ENCODE results near the gene COMMD9. TPM values are rescaled to one million over a fixed set of nuclear protein-coding genes. Genes with fewer than 3 reads are reported as not detected.
"Not testable (repeated sequence)": the region's sequence is repeated elsewhere in the genome, so short reads cannot be mapped to it uniquely, and the experiment has no call there.

The COMMD9 gene
- total RNA-seq, 1 donor from 2014 or later: 53.5 TPM

DNA sequence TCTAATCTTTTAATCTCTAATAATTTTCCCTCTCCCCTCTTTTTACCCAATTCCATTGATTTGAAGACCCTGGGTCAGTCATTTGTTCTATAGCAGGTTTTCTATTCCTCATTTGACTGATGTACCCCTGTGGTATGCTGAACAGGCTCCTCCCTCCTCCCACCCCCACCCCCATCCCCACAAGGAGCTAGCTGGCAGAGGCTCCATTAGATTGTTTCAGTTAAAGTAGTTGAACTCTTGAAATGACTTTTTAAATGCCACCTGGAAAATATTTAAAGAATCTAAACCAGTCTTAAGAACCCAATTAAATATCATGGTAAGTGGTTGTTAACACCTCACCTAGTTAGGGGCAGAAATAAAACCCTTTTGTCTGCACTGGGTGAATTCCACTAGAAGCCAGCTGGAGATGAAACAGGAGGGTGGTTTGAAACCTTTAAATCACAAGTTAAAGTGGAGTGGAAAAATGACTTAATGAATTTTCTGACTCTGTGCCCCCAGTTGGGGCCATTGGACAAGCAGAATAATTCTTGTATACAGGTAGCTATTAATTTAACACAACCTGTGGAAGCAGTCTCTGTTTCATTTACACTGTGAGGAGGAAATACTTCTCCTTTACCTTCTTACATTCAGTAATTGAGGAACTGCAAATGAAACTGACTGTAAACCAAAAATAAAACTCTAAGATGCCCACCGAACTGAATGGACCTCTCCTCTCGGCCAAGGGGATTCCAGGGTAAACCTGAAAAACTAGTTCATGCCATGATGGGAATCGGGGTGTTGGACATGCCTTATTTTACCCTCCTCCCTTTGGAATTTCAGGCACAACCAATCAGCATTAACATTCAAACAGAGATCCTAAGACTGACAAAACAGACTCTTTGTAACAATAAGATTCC, 37.5 kb upstream of the COMMD9 start:
- H3K27me3 Mint-ChIP-seq (ENCODE audit: low read depth): no peaks in the 10 kb centered on the region
- H3K27ac Mint-ChIP-seq: peak overlapping the region; percentile 88
- peaks cover 19% of the 10 kb centered on the region for H3K9me3 Mint-ChIP-seq
- peaks cover 4% of the 10 kb centered on the region for H3K4me1 Mint-ChIP-seq
- H3K4me3 Mint-ChIP-seq: no peak overlapping the region
- TF ChIP-seq, protein P1, sequence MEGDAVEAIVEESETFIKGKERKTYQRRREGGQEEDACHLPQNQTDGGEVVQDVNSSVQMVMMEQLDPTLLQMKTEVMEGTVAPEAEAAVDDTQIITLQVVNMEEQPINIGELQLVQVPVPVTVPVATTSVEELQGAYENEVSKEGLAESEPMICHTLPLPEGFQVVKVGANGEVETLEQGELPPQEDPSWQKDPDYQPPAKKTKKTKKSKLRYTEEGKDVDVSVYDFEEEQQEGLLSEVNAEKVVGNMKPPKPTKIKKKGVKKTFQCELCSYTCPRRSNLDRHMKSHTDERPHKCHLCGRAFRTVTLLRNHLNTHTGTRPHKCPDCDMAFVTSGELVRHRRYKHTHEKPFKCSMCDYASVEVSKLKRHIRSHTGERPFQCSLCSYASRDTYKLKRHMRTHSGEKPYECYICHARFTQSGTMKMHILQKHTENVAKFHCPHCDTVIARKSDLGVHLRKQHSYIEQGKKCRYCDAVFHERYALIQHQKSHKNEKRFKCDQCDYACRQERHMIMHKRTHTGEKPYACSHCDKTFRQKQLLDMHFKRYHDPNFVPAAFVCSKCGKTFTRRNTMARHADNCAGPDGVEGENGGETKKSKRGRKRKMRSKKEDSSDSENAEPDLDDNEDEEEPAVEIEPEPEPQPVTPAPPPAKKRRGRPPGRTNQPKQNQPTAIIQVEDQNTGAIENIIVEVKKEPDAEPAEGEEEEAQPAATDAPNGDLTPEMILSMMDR (IDR thresholded peaks at IDR 0.05; ENCODE audit: unreplicated experiment): no peak
- no peak for DNase-seq (ENCODE audit: low spot score in 2 of 2, unreplicated experiment in 2 of 2)
- H3K36me3 Mint-ChIP-seq: no peaks in the 10 kb centered on the region

DNA sequence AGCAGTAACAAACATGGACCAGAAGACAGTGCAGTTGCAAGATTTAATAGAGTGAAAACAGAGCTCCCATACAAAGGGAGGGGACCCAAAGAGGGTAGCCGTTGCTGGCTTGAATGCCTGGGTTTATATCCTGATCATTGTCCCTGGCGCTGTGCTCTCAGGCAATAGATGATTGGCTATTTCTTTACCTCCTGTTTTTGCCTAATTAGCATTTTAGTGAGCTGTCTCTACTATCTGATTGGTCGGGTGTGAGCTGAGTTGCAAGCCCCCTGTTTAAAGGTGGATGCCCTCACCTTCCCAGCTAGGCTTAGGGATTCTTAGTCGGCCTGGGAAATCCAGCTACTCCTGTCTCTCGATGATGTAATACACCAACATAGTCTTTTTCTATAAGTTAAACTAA, 36.2 kb upstream of the COMMD9 start:
- H3K27ac Mint-ChIP-seq; DNase-seq (ENCODE audit: low spot score in 2 of 2, unreplicated experiment in 2 of 2); H3K4me3 Mint-ChIP-seq; H3K36me3 Mint-ChIP-seq; H3K4me1 Mint-ChIP-seq; H3K27me3 Mint-ChIP-seq (ENCODE audit: low read depth): not testable (repeated sequence)
- H3K9me3 Mint-ChIP-seq: peaks cover 19% of the 10 kb centered on the region

DNA sequence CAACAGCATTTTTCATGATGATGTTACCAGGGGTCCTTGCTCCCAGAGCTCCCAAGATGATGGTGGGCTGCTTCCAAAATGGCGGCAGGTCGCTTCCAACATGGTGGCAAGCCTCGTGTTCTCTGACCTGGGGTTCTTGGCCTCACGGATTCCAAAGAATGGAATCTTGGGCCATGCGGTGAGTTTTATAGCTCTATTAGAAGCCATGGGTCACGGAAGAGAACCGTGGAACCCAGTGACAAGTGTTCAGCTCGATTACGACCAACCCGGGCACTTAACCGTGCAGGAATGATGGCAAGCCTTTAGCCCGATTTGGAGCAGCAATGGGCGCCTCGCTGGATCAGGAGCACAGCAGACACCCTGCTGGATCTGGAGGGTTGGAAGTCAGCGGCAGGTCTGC, 35.7 kb upstream of the COMMD9 start:
- H3K9me3 Mint-ChIP-seq: peaks cover 19% of the 10 kb centered on the region
- DNase-seq (ENCODE audit: low spot score in 2 of 2, unreplicated experiment in 2 of 2); H3K36me3 Mint-ChIP-seq; H3K4me1 Mint-ChIP-seq; H3K27ac Mint-ChIP-seq; H3K4me3 Mint-ChIP-seq; H3K27me3 Mint-ChIP-seq (ENCODE audit: low read depth): not testable (repeated sequence)

DNA sequence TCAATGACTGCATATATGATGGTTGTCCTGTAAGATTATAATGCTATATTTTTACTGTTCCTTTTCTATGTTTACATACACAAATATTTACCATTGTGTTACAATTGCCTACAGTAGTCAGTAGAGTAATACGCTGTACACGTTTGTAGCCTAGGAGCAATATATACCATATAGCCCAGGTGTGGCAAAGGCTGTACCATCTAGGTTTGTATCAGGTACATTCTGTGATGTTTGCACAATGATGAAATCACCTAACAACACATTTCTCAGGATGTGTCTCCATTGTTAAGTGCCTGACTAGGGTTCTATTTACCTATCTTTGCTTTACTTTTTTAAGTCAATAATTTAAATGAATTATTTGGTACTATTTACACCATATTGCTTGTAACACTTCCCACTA, 28.8 kb upstream of the COMMD9 start:
- Mint-ChIP-seq H3K27me3 (ENCODE audit: low read depth) (no peaks in the 10 kb centered on the region), H3K4me1 (peaks cover 30% of the 10 kb centered on the region), H3K36me3 (no peaks in the 10 kb centered on the region), H3K9me3 (no peaks in the 10 kb centered on the region), H3K4me3 (no peak overlapping the region), H3K27ac (no peak overlapping the region)
- no peak for DNase-seq (ENCODE audit: low spot score in 2 of 2, unreplicated experiment in 2 of 2)
- TF ChIP-seq, protein P1 (IDR thresholded peaks at IDR 0.05; ENCODE audit: unreplicated experiment): no peak

DNA sequence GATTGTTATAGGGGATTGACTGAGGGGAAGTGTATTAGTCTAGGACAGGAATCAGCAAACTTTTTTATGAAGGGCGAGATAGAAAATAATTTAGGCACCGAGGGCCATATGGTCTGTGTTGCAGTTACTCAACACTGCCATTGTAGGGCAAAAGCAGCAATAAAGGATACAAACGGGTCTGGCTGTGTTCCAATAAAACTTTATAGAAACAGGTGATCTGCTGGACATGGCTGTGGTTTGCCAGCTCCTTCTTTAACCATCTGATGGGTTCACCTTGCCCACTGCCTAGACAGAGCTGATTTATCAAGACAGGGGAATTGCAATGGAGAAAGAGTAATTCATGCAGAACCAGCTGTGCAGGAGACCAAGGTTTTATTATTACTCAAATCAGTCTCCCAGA, 26.8 kb upstream of the COMMD9 start:
- Mint-ChIP-seq H3K36me3 (no peaks in the 10 kb centered on the region), H3K4me1 (peaks cover 30% of the 10 kb centered on the region), H3K27ac (no peak overlapping the region), H3K27me3 (ENCODE audit: low read depth) (no peaks in the 10 kb centered on the region), H3K9me3 (no peaks in the 10 kb centered on the region), H3K4me3 (no peak overlapping the region)
- no peak for DNase-seq (ENCODE audit: low spot score in 2 of 2, unreplicated experiment in 2 of 2)
- TF ChIP-seq, protein P1 (IDR thresholded peaks at IDR 0.05; ENCODE audit: unreplicated experiment): no peak

DNA sequence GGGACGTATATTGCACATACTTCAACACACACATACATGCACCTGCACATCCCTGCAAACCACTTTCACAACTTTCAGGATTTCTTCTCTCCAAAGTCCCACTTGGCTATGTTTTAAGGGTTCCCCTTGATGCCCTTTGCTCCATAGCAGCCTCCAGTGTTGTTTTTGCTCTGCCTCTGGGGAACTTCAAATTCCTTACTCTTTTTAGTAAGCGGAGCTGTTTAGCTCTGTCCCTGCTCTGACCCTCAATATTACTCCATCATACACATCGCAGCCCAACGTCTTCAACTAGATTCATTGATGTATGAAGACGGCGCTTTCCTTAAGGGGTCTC, 25.2 kb upstream of the COMMD9 start:
- TF ChIP-seq, protein P1 (IDR thresholded peaks at IDR 0.05; ENCODE audit: unreplicated experiment): no peak
- Mint-ChIP-seq H3K27ac (no peak overlapping the region), H3K27me3 (ENCODE audit: low read depth) (no peaks in the 10 kb centered on the region), H3K36me3 (no peaks in the 10 kb centered on the region), H3K4me3 (no peak overlapping the region), H3K9me3 (no peaks in the 10 kb centered on the region), H3K4me1 (peaks cover 30% of the 10 kb centered on the region)
- DNase-seq (ENCODE audit: low spot score in 2 of 2, unreplicated experiment in 2 of 2): no peak
